Neural cell (in vitro differentiated cells): ENCODE results near the gene SLC52A1. TPM values are rescaled to one million over a fixed set of nuclear protein-coding genes. Genes with fewer than 3 reads are reported as not detected.

Experiments used
- H2AFZ ChIP-seq: fragments of 200-600, 300-800 bp; sonication (generic), shearing (Covaris generic); 2 replicates; pipeline ENCODE4 v1.6.0; 2014; ENCODE audit warnings: low read depth, mild to moderate bottlenecking, antibody characterized with exemption, low read length, moderate library complexity
- H3F3A ChIP-seq: fragments of 200-600 bp; shearing (Covaris generic); 2 replicates; pipeline ENCODE4 v1.6.1; 2016; ENCODE audit warnings: mild to moderate bottlenecking, moderate library complexity, mixed read lengths, antibody characterized with exemption, low read length; ENCODE audit not compliant: insufficient read depth, poor library complexity, severe bottlenecking
- H3K27ac ChIP-seq: fragments of 200-600, 300-800 bp; sonication (generic), shearing (Covaris generic); 2 replicates; pipeline ENCODE4 v1.5.1; 2014; ENCODE audit warnings: mild to moderate bottlenecking, low read length, moderate library complexity
- H3K27me3 ChIP-seq: fragments of 300-800, 200-600 bp; sonication (generic), shearing (Covaris generic); 2 replicates; pipeline ENCODE4 v1.6.0; 2014; ENCODE audit warnings: mild to moderate bottlenecking, low read depth, low read length, moderate library complexity; ENCODE audit not compliant: insufficient read depth
- H3K36me3 ChIP-seq: fragments of 300-800, 200-600 bp; sonication (generic), shearing (Covaris generic); 2 replicates; pipeline ENCODE4 v1.5.1; 2014; ENCODE audit warnings: mild to moderate bottlenecking, antibody characterized with exemption, low read length, moderate library complexity; ENCODE audit not compliant: insufficient read depth
- H3K4me2 ChIP-seq: fragments of 300-800, 200-600 bp; sonication (generic), shearing (Covaris generic); 2 replicates; pipeline ENCODE4 v1.6.0; 2014; ENCODE audit warnings: mild to moderate bottlenecking, low read length
- H3K4me3 ChIP-seq: fragments of 300-800, 200-600 bp; sonication (generic), shearing (Covaris generic); 2 replicates; pipeline ENCODE4 v1.5.1; 2014; ENCODE audit warnings: mild to moderate bottlenecking, low read length, moderate library complexity
- H3K79me2 ChIP-seq: fragments of 200-600 bp; shearing (Covaris generic); replicated peaks from 2 replicates; pipeline ENCODE4 v1.6.0; 2014; ENCODE audit warnings: mild to moderate bottlenecking, low read length, moderate library complexity; ENCODE audit not compliant: insufficient read depth
- H3K9ac ChIP-seq: fragments of 300-800, 200-600 bp; sonication (generic), shearing (Covaris generic); 2 replicates; pipeline ENCODE4 v1.6.1; 2016; ENCODE audit warnings: mild to moderate bottlenecking, low read length, mixed read lengths
- H3K9me2 ChIP-seq: fragments of 200-600 bp; shearing (Covaris generic); 2 replicates; pipeline ENCODE4 v1.6.1; 2016; ENCODE audit warnings: mild to moderate bottlenecking, low read length, mixed read lengths; ENCODE audit not compliant: insufficient read depth
- H3K9me3 ChIP-seq: fragments of 200-600, 300-800 bp; sonication (generic), shearing (Covaris generic); 2 replicates; pipeline ENCODE4 v1.6.1; 2016; ENCODE audit warnings: mild to moderate bottlenecking, mixed run types, low read length, moderate library complexity, mixed read lengths
- H4K20me1 ChIP-seq: fragments of 200-600 bp; shearing (Covaris generic); 2 replicates; pipeline ENCODE4 v1.6.1; 2016; ENCODE audit warnings: mild to moderate bottlenecking, mixed run types; ENCODE audit not compliant: insufficient read depth
- CTCF ChIP-seq: fragments of 450-650 bp; IDR thresholded peaks from 2 replicates; pipeline ENCODE4 v1.5.1; 2014; ENCODE audit warnings: antibody characterized with exemption, mild to moderate bottlenecking, moderate library complexity; ENCODE audit not compliant: poor library complexity, severe bottlenecking
- EP300 ChIP-seq: fragments of 450-650 bp; conservative IDR thresholded peaks from 2 replicates; pipeline ENCODE4 v1.6.1; 2014; ENCODE audit warnings: antibody characterized with exemption, mild to moderate bottlenecking, moderate library complexity; ENCODE audit not compliant: poor library complexity, severe bottlenecking
- EZH2 ChIP-seq: fragments of 200-600, 300-800 bp; shearing (Covaris generic), sonication (generic); IDR thresholded peaks from 2 replicates; pipeline ENCODE4 v1.6.1; 2014; ENCODE audit warnings: antibody characterized with exemption, low read length, borderline replicate concordance, mild to moderate bottlenecking; ENCODE audit not compliant: insufficient read depth, poor library complexity, severe bottlenecking
- MXI1 ChIP-seq: fragments of 450-650 bp; conservative IDR thresholded peaks from 2 replicates; pipeline ENCODE4 v1.6.1; 2014; ENCODE audit warnings: antibody characterized with exemption, mild to moderate bottlenecking; ENCODE audit not compliant: poor library complexity, severe bottlenecking
- POLR2AphosphoS5 ChIP-seq: IDR thresholded peaks from 2 replicates; pipeline ENCODE4 v1.6.1; 2012
- RAD21 ChIP-seq: fragments of 450-650 bp; conservative IDR thresholded peaks from 2 replicates; pipeline ENCODE4 v1.6.1; 2014; ENCODE audit warnings: antibody characterized with exemption, mild to moderate bottlenecking, moderate library complexity
- REST ChIP-seq: IDR thresholded peaks from 2 replicates; pipeline ENCODE4 v1.6.1; 2012; ENCODE audit warnings: borderline replicate concordance
- SMC3 ChIP-seq: fragments of 450-650 bp; conservative IDR thresholded peaks from 2 replicates; pipeline ENCODE4 v1.6.1; 2014; ENCODE audit warnings: antibody characterized with exemption, mild to moderate bottlenecking, moderate library complexity; ENCODE audit not compliant: poor library complexity
- TAF1 ChIP-seq: IDR thresholded peaks from 2 replicates; pipeline ENCODE4 v1.6.1; 2012; ENCODE audit warnings: low read depth
- polyA plus RNA-seq: library from polyadenylated mRNA; depleted of rRNA; stranded (reverse); fragments of >200 nt; gene quantifications from 2 replicates; pipeline ENCODE4 v1.2.3, GENCODE V29; 2014

SLC52A1 gene
- polyA plus RNA-seq, 1 donor from 2014 or later: not detected

GRCh38 chr17:4999430-5000093, 35.7 kb downstream of the SLC52A1 start:
- Histone ChIP-seq H3K9ac (peak overlapping the region; percentile 81), H4K20me1 (no peaks in the 10 kb centered on the region)

GRCh38 chr17:4998732-4999429, 36.3 kb downstream of the SLC52A1 start:
- Histone ChIP-seq H2AFZ (no peak overlapping the region), H3K9me2 (no peaks in the 10 kb centered on the region), H3F3A (no peaks in the 10 kb centered on the region), H3K27me3 (no peaks in the 10 kb centered on the region), H3K9me3 (no peaks in the 10 kb centered on the region), H3K27ac (no peak overlapping the region), H3K36me3 (no peaks in the 10 kb centered on the region), H3K4me3 (peak overlapping the region; percentile 96), H4K20me1 (no peaks in the 10 kb centered on the region), H3K9ac (peak overlapping the region; percentile 81), H3K79me2 (peaks cover 16% of the 10 kb centered on the region), H3K4me2 (peak overlapping the region; percentile 84)
- no peak for TF ChIP-seq SMC3
- TF ChIP-seq TAF1: no peak
- TF ChIP-seq POLR2AphosphoS5: no peak
- no peak for TF ChIP-seq EZH2
- TF ChIP-seq REST: no peak
- no peak for TF ChIP-seq MXI1
- TF ChIP-seq CTCF: no peak
- TF ChIP-seq RAD21: no peak
- TF ChIP-seq EP300: no peak

More at GRCh38 chr17:4999430-5000093, 35.7 kb downstream of the SLC52A1 start:
- Histone ChIP-seq H3F3A (no peaks in the 10 kb centered on the region), H3K36me3 (no peaks in the 10 kb centered on the region), H3K79me2 (peaks cover 16% of the 10 kb centered on the region), H3K4me3 (peak overlapping the region; percentile 96), H3K9me3 (no peaks in the 10 kb centered on the region), H2AFZ (no peak overlapping the region), H3K27ac (no peak overlapping the region), H3K9me2 (no peaks in the 10 kb centered on the region), H3K27me3 (no peaks in the 10 kb centered on the region), H3K4me2 (peak overlapping the region; percentile 84)
- no peak for TF ChIP-seq EZH2
